ENCODE results near the gene OR2H1.
"Not testable (repeated sequence)": the region's sequence is repeated elsewhere in the genome, so short reads cannot be mapped to it uniquely, and the experiment has no call there.

OR2H1 gene

DNA sequence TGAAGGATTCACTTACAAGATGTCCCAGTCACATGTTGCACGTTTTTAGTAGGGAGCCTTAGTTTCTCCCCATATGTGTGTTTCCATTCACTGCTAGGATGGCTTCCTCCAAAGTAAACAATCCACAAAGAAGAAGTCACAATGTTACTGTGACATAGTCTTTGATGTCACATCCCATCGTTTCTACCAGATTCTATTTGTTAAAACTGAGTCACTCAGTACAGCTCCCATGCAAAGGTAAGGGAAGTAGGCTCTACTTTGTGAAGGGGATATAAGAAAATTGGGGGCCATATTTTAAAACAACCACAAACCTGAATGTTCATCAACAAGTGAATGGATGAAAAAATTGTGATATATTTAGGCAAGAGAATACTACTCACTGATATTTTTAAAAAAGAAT lies at the start of gene OR2H1, which contains the start of gene OR11A1:
TSS of gene OR2H1 (plus strand) at position 185 of the 400 bp plus-strand sequence. CDS start 4,615 bp downstream, outside the sequence.
TSS of gene OR11A1 (minus strand) at position 101 of the 400 bp plus-strand sequence. CDS start 29,430 bp downstream, outside the sequence.
- DNase-seq, result no peak

- no peak for DNase-seq
Observed at GRCh38 chr6:29414588-29414987, 42.4 kb upstream of the OR2H1 start, which contains the start of gene OR12D1. TSS of gene OR12D1 (plus strand) at chr6:29414928.

- no peak for DNase-seq
Observed at GRCh38 chr6:29419516-29419915, 37.4 kb upstream of the OR2H1 start.

GRCh38 chr6:29424168-29424567 lies 32.8 kb upstream of the OR2H1 start:
- no peak for DNase-seq

- no peak for DNase-seq
Observed at GRCh38 chr6:29424575-29424974, 32.4 kb upstream of the OR2H1 start.

GRCh38 chr6:29425075-29425474 lies 31.9 kb upstream of the OR2H1 start:
- DNase-seq, result no peak

GRCh38 chr6:29426654-29427053 lies 30.3 kb upstream of the OR2H1 start:
- DNase-seq, result no peak

GRCh38 chr6:29436730-29437129 lies 20.2 kb upstream of the OR2H1 start:
- DNase-seq, result not testable (repeated sequence)

- DNase-seq, result no peak
Observed at GRCh38 chr6:29439006-29439405, 17.9 kb upstream of the OR2H1 start, which contains the start of gene OR10C1. TSS of gene OR10C1 (plus strand) at chr6:29439306. CDS start at chr6:29440016, 710 bp downstream.

DNA sequence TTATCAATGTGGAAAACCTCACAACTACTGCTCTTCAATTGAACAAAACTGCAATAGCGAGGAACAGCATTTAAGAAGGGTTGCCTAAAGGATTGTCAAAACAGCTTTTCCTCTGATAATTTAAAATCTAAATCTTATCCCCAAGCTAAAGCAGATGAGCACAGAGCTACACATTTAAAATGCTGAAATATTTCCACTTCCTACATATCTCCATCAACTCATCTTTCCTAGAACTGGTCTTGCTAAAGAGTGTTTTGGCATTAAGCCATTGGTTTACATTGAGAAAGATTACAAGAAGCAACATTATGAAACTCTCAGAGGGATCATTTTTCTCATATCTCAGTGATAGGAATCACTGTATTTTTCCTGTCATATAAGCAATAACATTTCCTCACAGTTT lies 14.2 kb upstream of the OR2H1 start:
- DNase-seq, result no peak

DNA sequence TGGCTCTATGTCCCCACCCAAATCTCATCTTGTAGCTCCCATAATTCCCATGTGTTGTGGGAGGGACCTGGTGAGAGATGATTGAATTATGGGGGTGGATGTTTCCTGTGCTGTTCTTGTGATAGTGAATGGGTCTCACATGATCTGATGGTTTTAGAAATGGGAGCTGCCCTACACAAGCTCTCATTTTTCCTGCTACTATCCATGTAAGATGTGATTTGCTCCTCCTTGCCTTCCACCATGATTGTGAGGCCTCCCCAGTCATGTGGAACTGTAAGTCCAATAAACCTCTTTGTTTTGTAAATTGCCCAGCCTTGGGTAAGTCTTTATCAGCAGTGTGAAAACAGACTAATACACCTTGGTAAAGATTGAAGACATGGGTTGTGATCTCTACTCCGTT lies 12.9 kb upstream of the OR2H1 start:
- DNase-seq, result not testable (repeated sequence)

DNA sequence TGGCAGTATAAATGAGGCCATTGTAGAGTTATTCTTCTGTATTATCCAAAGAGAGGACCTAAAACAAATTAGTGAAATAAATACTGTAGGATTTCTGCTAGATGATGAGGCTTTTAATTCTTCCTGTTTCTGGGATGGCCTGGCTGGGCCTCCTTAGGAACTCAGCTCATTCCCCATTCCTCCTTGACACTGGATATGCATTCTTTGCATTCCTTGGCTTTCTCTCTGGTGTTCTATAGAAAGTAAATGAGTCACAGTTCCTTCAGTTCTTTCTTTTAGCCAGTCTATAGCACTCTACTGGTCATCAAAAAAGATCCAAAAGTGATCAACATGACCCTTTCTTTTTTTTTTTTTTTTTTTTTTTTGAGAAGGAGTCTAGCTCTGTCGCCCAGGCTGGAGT lies 9.3 kb upstream of the OR2H1 start:
- DNase-seq, result no peak

DNA sequence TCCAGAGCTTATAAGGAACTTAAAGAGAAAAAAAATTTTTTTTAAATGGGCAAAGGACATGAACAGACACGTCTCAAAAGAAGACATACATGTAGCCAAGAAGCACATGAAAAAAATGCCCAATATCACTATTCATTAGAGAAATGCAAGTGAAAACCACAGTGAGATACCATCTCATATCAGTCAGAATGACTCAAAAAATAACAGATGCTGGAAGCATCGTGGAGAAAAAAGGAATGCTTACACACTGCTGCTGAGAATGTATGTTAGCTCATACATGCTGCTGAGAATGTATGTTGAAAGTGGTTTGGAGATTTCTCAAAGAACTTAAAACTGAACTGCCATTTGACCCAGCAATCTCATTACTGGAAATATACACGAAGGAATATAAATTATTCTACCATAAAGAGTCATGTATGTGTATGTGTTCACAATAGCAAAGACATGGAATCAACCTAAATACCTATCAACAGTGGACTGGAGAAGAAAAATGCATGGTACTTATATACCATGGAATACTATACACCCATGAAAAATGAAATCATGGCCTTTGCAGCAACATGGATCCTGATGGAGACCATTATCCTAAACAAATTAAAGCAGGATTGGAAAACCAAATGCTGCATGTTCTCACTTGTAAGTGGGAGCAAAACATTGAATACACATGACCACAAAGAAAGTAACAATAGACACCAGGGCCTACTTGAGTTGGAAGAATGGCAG lies 5.3 kb upstream of the OR2H1 start:
- DNase-seq, result no peak

- no peak for DNase-seq
Observed at GRCh38 chr6:29461021-29461814, 4.3 kb downstream of the OR2H1 start.

- DNase-seq, result no peak
Observed at GRCh38 chr6:29462022-29462421, 5.1 kb downstream of the OR2H1 start.

- no peak for DNase-seq
Observed at GRCh38 chr6:29465279-29465678, 8.3 kb downstream of the OR2H1 start.

- DNase-seq, result no peak
Observed at GRCh38 chr6:29465801-29466200, 8.8 kb downstream of the OR2H1 start.

DNA sequence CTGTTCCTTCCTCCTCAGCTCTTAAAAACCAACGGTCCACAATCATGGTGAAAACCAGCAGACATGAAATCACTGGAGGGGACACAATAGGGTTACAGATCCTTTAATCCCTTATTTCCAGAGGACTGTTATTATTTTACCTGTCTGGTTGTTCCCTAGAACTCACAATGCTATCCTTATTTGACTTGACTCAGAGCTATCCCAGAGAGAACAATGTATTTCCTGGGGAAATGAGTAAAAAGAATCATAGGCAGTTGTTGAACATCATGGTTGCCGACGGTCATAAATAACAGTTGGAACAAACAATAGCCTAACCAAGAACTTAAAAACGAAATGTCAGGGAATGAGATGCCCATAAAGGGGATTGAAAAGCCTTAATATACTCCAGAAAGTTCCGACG lies 9.3 kb downstream of the OR2H1 start:
- DNase-seq, result no peak

DNA sequence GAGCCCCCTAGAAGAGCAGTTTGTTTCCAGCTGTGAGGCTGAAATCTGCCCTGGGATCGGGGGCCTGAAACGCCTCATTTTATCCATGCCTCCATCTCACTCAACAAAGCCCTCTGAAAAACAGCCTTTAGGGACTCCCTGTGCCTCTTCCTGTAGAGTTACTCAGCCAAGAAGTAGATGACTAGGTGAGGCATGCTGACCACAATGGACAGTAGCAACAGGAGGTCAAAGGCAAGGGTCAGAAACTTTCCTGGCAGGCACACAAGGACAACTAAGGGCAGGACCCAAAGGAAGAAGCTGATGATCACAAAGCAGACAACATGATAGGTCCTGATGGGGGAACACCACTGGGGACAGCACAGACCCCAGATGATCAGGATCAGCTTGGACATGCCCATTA lies 18.0 kb downstream of the OR2H1 start:
- no peak for DNase-seq

DNA sequence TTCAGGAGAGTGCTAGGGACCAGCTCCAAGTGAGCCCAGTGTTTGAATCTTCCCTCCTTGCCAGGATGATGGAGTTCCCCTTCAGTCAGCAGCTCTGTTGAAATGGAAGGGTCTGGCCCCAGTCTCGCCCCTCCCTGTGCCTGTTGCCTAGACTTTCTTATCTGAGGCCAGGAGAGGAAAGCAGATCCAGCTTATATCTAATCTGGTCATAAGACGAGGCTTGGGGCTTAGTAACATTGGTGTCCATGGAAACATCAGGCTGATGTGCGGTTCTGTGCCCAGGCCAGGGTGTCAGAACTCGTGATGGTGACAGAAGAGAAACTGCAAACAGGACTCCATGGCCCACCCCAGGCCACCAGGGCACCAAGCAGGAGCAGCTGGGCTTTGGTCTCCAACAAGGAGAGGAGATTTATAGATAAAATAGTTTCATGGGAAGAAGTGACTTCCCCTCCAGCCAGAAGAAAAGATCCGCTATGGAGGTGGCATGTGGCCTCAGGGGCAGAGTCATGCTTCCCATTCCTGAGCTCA lies 21.0 kb downstream of the OR2H1 start:
- DNase-seq, result no peak

DNA sequence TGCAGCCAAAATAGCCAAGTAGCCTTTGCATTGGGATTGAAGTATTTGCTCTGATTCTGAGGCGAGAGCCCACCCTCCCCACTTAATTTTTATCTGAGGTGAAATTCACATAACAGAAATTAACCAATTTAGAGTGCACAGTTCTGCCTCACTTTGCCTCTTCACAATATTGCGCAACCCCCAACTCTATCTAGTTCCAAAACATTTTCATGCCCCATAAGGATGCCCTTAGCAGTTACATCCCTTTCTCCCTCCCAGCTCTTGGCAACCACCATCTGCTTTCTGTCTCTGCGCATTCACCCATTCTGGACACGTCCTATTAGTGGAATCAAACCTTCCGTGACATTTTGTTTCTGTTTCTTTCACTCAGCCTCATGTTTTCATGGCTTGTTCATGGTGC lies 21.8 kb downstream of the OR2H1 start:
- no peak for DNase-seq

- DNase-seq, result no peak
Observed at GRCh38 chr6:29479560-29479959, 22.6 kb downstream of the OR2H1 start.
